Fibroblast of lung (primary cell): ENCODE results near the gene PLA2G6.
"Not testable (repeated sequence)": the region's sequence is repeated elsewhere in the genome, so short reads cannot be mapped to it uniquely, and the experiment has no call there.

ENCODE experiments used
- CTCF ChIP-seq, 2 donors: IDR thresholded peaks in 1 of 2; conservative IDR thresholded peaks in 1 of 2; 1 replicate in 1 of 2; 2 replicates in 1 of 2; pipeline ENCODE4 v1.5.1; 2011 to 2012; ENCODE audit warnings: low read length in 2 of 2, control low read depth in 1 of 2, inconsistent platforms in 1 of 2, low read depth in 1 of 2, mild to moderate bottlenecking in 1 of 2
- EZH2 ChIP-seq: IDR thresholded peaks from 2 replicates; pipeline ENCODE4 v1.5.1; 2012; ENCODE audit warnings: low read length, control low read depth, mild to moderate bottlenecking; ENCODE audit errors: missing control alignments

GRCh38 chr22:38178605-38178937, 3.1 kb downstream of the PLA2G6 start:
- TF ChIP-seq CTCF (conservative IDR thresholded peaks at IDR 0.05 in 1 of 2, IDR thresholded peaks at IDR 0.05 in 1 of 2; ENCODE audit: low read depth in 1 of 2, low read length in 2 of 2); EZH2: not testable (repeated sequence)
